ENCODE data around the gene DLG2. TPM values are rescaled to one million over a fixed set of nuclear protein-coding genes. Genes with fewer than 3 reads are reported as not detected.

Gene DLG2
- total and polyA plus RNA-seq, 2 of the 4 experiments (the other 2 are of a cell fraction), result 0.31 to 0.36 TPM

DNA sequence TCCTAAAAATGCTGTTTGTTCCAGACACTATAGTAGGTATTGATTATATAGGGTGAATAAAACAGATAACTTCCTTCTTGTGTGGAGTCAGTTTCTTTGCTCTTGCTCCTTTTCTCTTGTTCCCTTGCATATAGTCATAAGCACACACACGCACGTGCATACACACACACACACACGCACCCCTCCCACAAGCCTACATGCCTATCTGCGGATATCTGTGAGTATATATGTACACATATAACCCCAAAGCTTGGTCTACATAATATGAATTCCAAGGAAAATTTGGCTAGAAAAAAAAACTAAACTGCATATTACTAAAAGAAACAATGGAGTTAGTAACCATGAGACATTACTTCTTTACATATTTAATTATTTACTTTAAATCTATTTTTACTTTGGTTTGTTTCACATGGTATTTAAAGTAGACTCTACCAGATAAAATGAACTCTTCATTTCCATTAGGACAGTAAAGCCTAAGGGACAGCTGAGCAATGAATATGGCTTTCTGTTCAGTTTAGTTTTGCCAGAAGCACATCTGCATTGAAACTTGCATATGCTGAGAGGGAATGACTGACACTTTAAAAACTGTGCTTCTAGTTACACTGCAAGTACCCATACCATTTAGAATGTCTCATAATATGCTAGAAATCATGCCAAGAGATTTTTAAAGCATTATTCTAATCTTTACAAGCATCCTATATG is 676.4 kb downstream of the DLG2 start:
- H3K36me3 ChIP-seq (ENCODE audit: control insufficient read depth, insufficient read depth, low read length), result no peaks in the 10 kb centered on the region
- H3K27me3 ChIP-seq (ENCODE audit: control insufficient read depth, insufficient read depth, low read length), result no peaks in the 10 kb centered on the region
- H2BK15ac ChIP-seq (ENCODE audit: low read depth, low read length), result no peak overlapping the region
- H3K4me3 ChIP-seq (ENCODE audit: insufficient read depth, low read depth, low read length), result no peak overlapping the region
- no peak overlapping the region for H3K9ac ChIP-seq (ENCODE audit: low read depth, low read length)
- no peak overlapping the region for H3K23ac ChIP-seq (ENCODE audit: low read depth, low read length)
- no peaks in the 10 kb centered on the region for H3K4me1 ChIP-seq (ENCODE audit: control insufficient read depth, insufficient read depth, low read length)
- no peak overlapping the region for H3K14ac ChIP-seq (replicated peaks; ENCODE audit: low read depth, low read length)
- CTCF ChIA-PET, result no interaction called here
- H3K79me1 ChIP-seq (ENCODE audit: low read depth in 1 of 2, low read length in 2 of 2), result no peaks in the 10 kb centered on the region
- no peak overlapping the region for H3K27ac ChIP-seq (ENCODE audit: insufficient read depth, low read length)
- H3K18ac ChIP-seq (ENCODE audit: low read depth, low read length), result no peak overlapping the region
- ATAC-seq (ENCODE audit: low read depth), result no peak
- dilution Hi-C loops (cut with HindIII; ENCODE audit: low sequenced_read_pairs, unreplicated experiment), result no loop called here
- H3K56ac ChIP-seq (ENCODE audit: extremely low read depth, insufficient read depth, low read length), result no peak overlapping the region
- POLR2A ChIA-PET (ENCODE audit: unreplicated experiment), result no interaction called here
- no peak overlapping the region for H3K4ac ChIP-seq (ENCODE audit: low read depth, low read length)
- no peak overlapping the region for H4K8ac ChIP-seq (ENCODE audit: low read depth in 2 of 2, low read length in 2 of 2)
- no peak overlapping the region for H3K4me2 ChIP-seq (ENCODE audit: low read depth, low read length)
- H2AK5ac ChIP-seq (ENCODE audit: low read depth, low read length), result no peak overlapping the region
- no peak overlapping the region for H2AFZ ChIP-seq (replicated peaks; ENCODE audit: low read length, poor library complexity)
- H2BK120ac ChIP-seq (ENCODE audit: low read depth, low read length), result no peak overlapping the region
- no peaks in the 10 kb centered on the region for H3K9me1 ChIP-seq (ENCODE audit: insufficient read depth, low read length)
- WGBS, 2 experiments (ENCODE audit: extremely low coverage in 2 of 2, insufficient read length in 1 of 2), result no CpG with 5 or more reads among the region's 4 CpGs
- no peaks in the 10 kb centered on the region for H4K20me1 ChIP-seq (ENCODE audit: insufficient read depth, low read length)
- H4K91ac ChIP-seq (ENCODE audit: insufficient read depth, low read depth, low read length), result no peak overlapping the region
- intact Hi-C loops (cut with micrococcal nuclease), result no loop called here
- no peak overlapping the region for H2BK5ac ChIP-seq (ENCODE audit: low read depth, low read length, poor library complexity, severe bottlenecking)
- no peak for TF ChIP-seq NFE2L2 (IDR thresholded peaks at IDR 0.05; ENCODE audit: low read depth, low read length)
- no peak for TF ChIP-seq BHLHE40 (IDR thresholded peaks at IDR 0.05; ENCODE audit: low read depth, low read length)
- TF ChIP-seq POLR2A (IDR thresholded peaks at IDR 0.05; ENCODE audit: low read depth, low read length), result no peak
- no peak for TF ChIP-seq RFX5 (IDR thresholded peaks at IDR 0.05; ENCODE audit: low read depth, low read length)
- TF ChIP-seq MAZ (IDR thresholded peaks at IDR 0.05; ENCODE audit: borderline replicate concordance, low read depth, low read length), result no peak
- no peak for TF ChIP-seq FOS (IDR thresholded peaks at IDR 0.05; ENCODE audit: low read depth, low read length)
- no peak for TF ChIP-seq MAFK (IDR thresholded peaks at IDR 0.05; ENCODE audit: low read depth, low read length)
- TF ChIP-seq USF2 (IDR thresholded peaks at IDR 0.05; ENCODE audit: low read depth, low read length), result no peak
- TF ChIP-seq RAD21 (IDR thresholded peaks at IDR 0.05; ENCODE audit: low read length), result no peak
- no peak for TF ChIP-seq CHD1 (IDR thresholded peaks at IDR 0.05; ENCODE audit: low read depth, low read length)
- no peak overlapping the region for H2AK9ac ChIP-seq (replicated peaks; ENCODE audit: low read depth, low read length, poor library complexity)
- DNase-seq, result no peak
- in situ Hi-C loops (cut with MboI; ENCODE audit: low sequenced_read_pairs), result no loop called here
- H2BK20ac ChIP-seq (ENCODE audit: low read depth, low read length), result no peak overlapping the region
- no peak overlapping the region for H4K5ac ChIP-seq (ENCODE audit: low read depth, low read length)
- no TSS peak for BruUV-seq (replicated peaks)
- H3K9me3 ChIP-seq (ENCODE audit: control insufficient read depth, insufficient read depth, low read length), result peaks cover 2% of the 10 kb centered on the region

Data from IMR-90 (cell line).